ENCODE data around the gene ATP5F1D. TPM values are rescaled to one million over a fixed set of nuclear protein-coding genes. Genes with fewer than 3 reads are reported as not detected.

ATP5F1D gene
- total RNA-seq, 1 experiment from 2014 or later = 179 TPM

DNA sequence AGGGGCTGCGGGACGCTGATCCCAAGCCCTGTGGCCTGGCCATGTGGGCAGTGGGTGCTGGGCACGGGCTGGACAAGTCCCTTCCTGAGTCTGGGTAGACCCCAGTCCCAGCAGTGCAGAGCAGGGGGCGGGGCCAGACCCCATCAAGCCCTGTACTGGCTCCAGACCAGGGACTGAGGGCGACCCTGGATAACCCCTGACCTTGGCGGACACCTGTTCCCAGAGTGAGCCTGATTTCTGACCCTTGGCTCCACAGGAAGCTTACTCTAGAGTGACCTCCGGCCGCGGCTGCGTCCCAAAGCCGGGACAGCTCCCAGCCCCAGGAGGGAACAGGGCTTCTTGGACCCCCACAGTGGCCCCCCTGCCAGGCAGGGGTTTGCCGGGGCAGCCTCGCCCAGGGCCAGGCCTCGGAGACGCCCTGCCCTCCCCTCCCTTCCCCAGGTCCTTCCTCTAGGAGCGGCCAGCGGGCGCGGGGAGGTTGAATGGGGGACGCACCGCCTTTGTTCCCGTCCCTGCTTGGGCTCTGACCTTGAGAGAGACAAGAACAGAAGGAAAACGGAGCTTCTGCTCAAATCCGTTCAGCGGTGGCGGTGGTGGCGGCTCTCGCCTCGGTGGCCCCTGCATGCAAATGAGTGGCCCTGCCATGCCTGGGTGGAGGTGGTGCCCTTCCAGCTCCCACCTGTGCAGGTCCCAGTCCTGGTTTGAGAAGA is 41.8 kb downstream of the ATP5F1D start:
- no peaks in the 10 kb centered on the region for H3K9me3 Mint-ChIP-seq
- peaks cover 0 to 19% (median 5%) of the 10 kb centered on the region in 3 experiments; a peak in 4 of 7 replicates for H3K36me3 Mint-ChIP-seq (ENCODE audit: insufficient read depth in 1 of 3, low read depth in 3 of 3)
- Histone ChIP-seq H4K91ac (ENCODE audit: insufficient read length, low read depth, low read length) (no peak overlapping the region), H3K9me3 (ENCODE audit: control insufficient read depth, low read depth, low read length) (no peaks in the 10 kb centered on the region), H3K79me1 (ENCODE audit: insufficient read depth, low read depth, low read length, poor library complexity, severe bottlenecking) (no peaks in the 10 kb centered on the region), H4K5ac (ENCODE audit: insufficient read length, low read depth, low read length) (no peak overlapping the region), H3K27ac (ENCODE audit: insufficient read length, low read depth, low read length) (no peak overlapping the region), H4K8ac (replicated peaks; ENCODE audit: insufficient read length, low read depth, low read length) (no peak overlapping the region), H3K9ac (ENCODE audit: extremely low read depth, insufficient read length, low read length) (no peak overlapping the region), H3K4me1 (ENCODE audit: insufficient read depth, low read length) (no peaks in the 10 kb centered on the region), H3K14ac (ENCODE audit: insufficient read depth, low read length) (no peak overlapping the region), H4K20me1 (ENCODE audit: control insufficient read depth, insufficient read depth, insufficient read length) (no peaks in the 10 kb centered on the region), H2AK5ac (ENCODE audit: insufficient read length, low read length) (no peak overlapping the region), H3K23ac (ENCODE audit: insufficient read length, low read depth, low read length) (no peak overlapping the region), H3K56ac (ENCODE audit: insufficient read length, low read depth, low read length) (no peak overlapping the region), H3K4ac (ENCODE audit: low read depth, low read length) (no peak overlapping the region), H3K27me3 (ENCODE audit: insufficient read depth, low read length) (no peaks in the 10 kb centered on the region), H2BK120ac (ENCODE audit: low read depth, low read length, poor library complexity, severe bottlenecking) (no peak overlapping the region), H2BK20ac (ENCODE audit: low read depth, low read length, poor library complexity, severe bottlenecking) (no peak overlapping the region), H3K79me2 (ENCODE audit: insufficient read depth, low read length) (no peaks in the 10 kb centered on the region), H3K23me2 (ENCODE audit: insufficient read length, low read depth, low read length, poor library complexity, severe bottlenecking) (peaks cover 4% of the 10 kb centered on the region), H2BK5ac (ENCODE audit: insufficient read length, low read length) (no peak overlapping the region), H2BK12ac (ENCODE audit: insufficient read length, low read depth, low read length) (no peak overlapping the region), H2BK15ac (ENCODE audit: low read depth, low read length) (no peak overlapping the region), H3T11ph (ENCODE audit: low read length) (no peak overlapping the region), H3K18ac (ENCODE audit: insufficient read length, low read depth, low read length) (no peak overlapping the region), H2AFZ (ENCODE audit: low read length) (no peak overlapping the region), H3K4me2 (ENCODE audit: insufficient read depth, insufficient read length, low read length) (no peak overlapping the region)
- peaks cover 10 to 24% of the 10 kb centered on the region in 2 experiments for H3K4me1 Mint-ChIP-seq
- DNase-seq = no peak
- H3K27ac Mint-ChIP-seq = no peak overlapping the region
- WGBS (ENCODE audit: extremely low coverage, insufficient read length, low lambda C conversion rate) = no CpG with 5 or more reads among the region's 29 CpGs
- TF ChIP-seq, protein P1, sequence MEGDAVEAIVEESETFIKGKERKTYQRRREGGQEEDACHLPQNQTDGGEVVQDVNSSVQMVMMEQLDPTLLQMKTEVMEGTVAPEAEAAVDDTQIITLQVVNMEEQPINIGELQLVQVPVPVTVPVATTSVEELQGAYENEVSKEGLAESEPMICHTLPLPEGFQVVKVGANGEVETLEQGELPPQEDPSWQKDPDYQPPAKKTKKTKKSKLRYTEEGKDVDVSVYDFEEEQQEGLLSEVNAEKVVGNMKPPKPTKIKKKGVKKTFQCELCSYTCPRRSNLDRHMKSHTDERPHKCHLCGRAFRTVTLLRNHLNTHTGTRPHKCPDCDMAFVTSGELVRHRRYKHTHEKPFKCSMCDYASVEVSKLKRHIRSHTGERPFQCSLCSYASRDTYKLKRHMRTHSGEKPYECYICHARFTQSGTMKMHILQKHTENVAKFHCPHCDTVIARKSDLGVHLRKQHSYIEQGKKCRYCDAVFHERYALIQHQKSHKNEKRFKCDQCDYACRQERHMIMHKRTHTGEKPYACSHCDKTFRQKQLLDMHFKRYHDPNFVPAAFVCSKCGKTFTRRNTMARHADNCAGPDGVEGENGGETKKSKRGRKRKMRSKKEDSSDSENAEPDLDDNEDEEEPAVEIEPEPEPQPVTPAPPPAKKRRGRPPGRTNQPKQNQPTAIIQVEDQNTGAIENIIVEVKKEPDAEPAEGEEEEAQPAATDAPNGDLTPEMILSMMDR (conservative IDR thresholded peaks at IDR 0.05) = no peak
- no peak overlapping the region for H3K4me3 Mint-ChIP-seq
- peaks cover 15% of the 10 kb centered on the region for H3K27me3 Mint-ChIP-seq (ENCODE audit: low read depth)

All from H9 (cell line).